Measurements from ENCODE around the gene GIPC3. TPM values are rescaled to one million over a fixed set of nuclear protein-coding genes. Genes with fewer than 3 reads are reported as not detected.

The GIPC3 gene
- total RNA-seq, 6 experiments from 2014 or later, result 0.51 to 1.6 (median 0.80) TPM

DNA sequence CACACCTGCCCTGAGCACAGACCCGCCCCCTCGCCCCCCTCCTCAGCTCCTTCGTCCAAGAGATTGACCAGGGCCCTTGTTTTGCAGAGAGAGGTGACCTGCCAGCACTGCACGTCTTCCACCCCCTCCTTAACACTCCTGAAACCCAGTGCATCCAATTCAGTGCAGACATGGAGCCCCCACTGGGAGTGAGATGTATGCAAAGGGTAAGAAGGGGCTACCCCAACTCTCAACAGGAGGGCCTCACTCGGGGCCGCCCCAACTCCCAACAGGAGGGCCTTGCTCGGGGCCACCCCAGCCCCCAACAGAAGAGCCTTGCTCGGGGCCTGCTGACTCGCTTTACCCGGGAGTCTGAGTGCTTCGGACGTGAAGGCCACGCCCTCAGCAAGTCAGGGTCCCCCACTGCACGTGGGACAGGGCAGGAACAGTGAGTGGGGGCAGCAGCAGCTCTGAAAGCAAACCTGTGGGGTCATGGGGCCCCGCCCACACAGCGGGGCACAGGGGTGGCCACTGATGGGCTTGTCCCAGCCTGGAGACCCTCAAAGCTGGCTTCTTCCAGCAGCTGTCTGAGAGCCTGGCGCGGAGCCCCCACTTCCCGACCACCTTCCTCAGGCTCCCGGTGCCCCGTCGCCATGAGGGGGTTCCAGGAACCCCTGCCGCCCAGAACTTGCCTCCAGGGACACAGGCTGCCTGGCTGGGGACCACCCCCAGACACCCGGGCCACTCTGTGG lies 35.7 kb downstream of the GIPC3 start:
- intact Hi-C loops (cut with DNase I), result loop anchor here in 1 of 2 donors (10.0 kb wide), 1 partner anchor 76 kb away; no protein-coding TSS in a partner anchor
- DNase-seq, result peak in 1 of 3 donors; percentile 17
- H3K36me3 ChIP-seq, result peaks cover 0 to 15% (median 0%) of the 10 kb centered on the region in 4 donors

DNA sequence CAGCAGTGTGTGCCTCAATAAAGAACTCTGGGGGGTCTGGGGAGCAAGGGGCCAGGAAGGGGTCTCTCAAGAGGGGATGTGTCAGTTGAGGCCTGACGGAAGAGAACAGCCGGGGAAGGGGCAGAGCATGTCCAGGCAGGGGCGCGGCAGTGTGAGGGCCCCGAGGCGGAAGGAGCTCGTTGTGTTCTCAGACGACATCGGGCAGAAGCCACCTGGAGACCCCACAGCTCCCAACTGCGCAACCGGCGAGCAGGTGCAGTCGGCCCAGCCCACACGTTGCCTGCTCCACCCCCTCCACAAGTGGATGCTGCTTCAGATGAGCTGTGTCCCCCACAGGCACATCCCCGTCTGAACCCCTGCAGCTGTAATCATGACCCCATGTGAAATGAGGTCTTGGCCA lies 36.4 kb downstream of the GIPC3 start:
- intact Hi-C loops (cut with DNase I), result loop anchor here in 1 of 2 donors (10.0 kb wide), 1 partner anchor 77 kb away; no protein-coding TSS in a partner anchor

More for the DNA sequence above, 35.7 kb downstream of the GIPC3 start:
- Histone ChIP-seq H3K4me1 (peaks cover 0 to 13% (median 5%) of the 10 kb centered on the region in 4 donors), H3K4me3 (no peak overlapping the region), H3K27ac (no peak overlapping the region), H3K9me3 (no peaks in the 10 kb centered on the region), H3K27me3 (no peaks in the 10 kb centered on the region)
- ATAC-seq, result no peak
- WGBS (ENCODE audit: insufficient coverage, low coverage, low lambda C conversion rate, missing lambda C conversion rate), result 88% methylated on average over 4 of the region's 24 CpGs
- no peak for TF ChIP-seq POLR2A (IDR thresholded peaks at IDR 0.05)
- TF ChIP-seq, protein P1, sequence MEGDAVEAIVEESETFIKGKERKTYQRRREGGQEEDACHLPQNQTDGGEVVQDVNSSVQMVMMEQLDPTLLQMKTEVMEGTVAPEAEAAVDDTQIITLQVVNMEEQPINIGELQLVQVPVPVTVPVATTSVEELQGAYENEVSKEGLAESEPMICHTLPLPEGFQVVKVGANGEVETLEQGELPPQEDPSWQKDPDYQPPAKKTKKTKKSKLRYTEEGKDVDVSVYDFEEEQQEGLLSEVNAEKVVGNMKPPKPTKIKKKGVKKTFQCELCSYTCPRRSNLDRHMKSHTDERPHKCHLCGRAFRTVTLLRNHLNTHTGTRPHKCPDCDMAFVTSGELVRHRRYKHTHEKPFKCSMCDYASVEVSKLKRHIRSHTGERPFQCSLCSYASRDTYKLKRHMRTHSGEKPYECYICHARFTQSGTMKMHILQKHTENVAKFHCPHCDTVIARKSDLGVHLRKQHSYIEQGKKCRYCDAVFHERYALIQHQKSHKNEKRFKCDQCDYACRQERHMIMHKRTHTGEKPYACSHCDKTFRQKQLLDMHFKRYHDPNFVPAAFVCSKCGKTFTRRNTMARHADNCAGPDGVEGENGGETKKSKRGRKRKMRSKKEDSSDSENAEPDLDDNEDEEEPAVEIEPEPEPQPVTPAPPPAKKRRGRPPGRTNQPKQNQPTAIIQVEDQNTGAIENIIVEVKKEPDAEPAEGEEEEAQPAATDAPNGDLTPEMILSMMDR (IDR thresholded peaks at IDR 0.05), result no peak

DNA sequence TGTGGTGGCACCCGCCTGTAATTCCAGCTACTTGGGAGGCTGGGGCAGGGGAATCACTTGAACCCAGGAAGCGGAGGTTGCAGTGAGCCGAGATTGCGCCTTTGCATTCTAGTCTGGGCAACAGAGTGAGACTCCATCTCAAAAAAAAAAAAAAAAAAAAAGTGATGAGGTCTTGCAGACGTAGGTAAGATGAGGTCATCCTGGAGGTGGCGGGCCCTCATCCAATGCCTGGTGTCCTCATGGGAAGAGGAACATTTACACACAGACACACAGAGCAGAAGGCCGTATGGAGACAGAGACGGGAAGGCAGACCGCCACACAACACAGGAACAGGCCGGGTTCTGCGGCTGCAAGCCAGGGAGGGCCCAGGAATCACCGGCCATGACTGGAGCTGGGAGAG lies 36.9 kb downstream of the GIPC3 start:
- Histone ChIP-seq H3K27me3 (no peaks in the 10 kb centered on the region), H3K36me3 (peaks cover 0 to 15% (median 0%) of the 10 kb centered on the region in 4 donors), H3K9me3 (no peaks in the 10 kb centered on the region), H3K4me3 (no peak overlapping the region), H3K4me1 (peaks cover 0 to 14% (median 6%) of the 10 kb centered on the region in 4 donors), H3K27ac (no peak overlapping the region)
- ATAC-seq (no peak), DNase-seq (no peak)
- TF ChIP-seq, protein P1 (IDR thresholded peaks at IDR 0.05), result no peak
- no peak for TF ChIP-seq POLR2A (IDR thresholded peaks at IDR 0.05)
- WGBS (ENCODE audit: insufficient coverage, low coverage, low lambda C conversion rate, missing lambda C conversion rate), result 54% methylated on average over 2 of the region's 12 CpGs
- intact Hi-C loops (cut with DNase I), result loop anchor here in 1 of 2 donors (10.0 kb wide), 1 partner anchor 77 kb away; no protein-coding TSS in a partner anchor

More for the DNA sequence above, 36.4 kb downstream of the GIPC3 start:
- H3K4me1 ChIP-seq, result peaks cover 0 to 14% (median 5%) of the 10 kb centered on the region in 4 donors
- WGBS (ENCODE audit: insufficient coverage, low coverage, low lambda C conversion rate, missing lambda C conversion rate), result 83% methylated on average over 4 of the region's 15 CpGs
- H3K27ac ChIP-seq, result no peak overlapping the region
- peaks cover 0 to 15% (median 0%) of the 10 kb centered on the region in 4 donors for H3K36me3 ChIP-seq
- no peak overlapping the region for H3K4me3 ChIP-seq
- no peak for TF ChIP-seq POLR2A (IDR thresholded peaks at IDR 0.05)
- TF ChIP-seq, protein P1 (IDR thresholded peaks at IDR 0.05), result no peak
- ATAC-seq (no peak), DNase-seq (peak in 1 of 3 donors; percentile 15)
- no peaks in the 10 kb centered on the region for H3K9me3 ChIP-seq
- no peaks in the 10 kb centered on the region for H3K27me3 ChIP-seq

DNA sequence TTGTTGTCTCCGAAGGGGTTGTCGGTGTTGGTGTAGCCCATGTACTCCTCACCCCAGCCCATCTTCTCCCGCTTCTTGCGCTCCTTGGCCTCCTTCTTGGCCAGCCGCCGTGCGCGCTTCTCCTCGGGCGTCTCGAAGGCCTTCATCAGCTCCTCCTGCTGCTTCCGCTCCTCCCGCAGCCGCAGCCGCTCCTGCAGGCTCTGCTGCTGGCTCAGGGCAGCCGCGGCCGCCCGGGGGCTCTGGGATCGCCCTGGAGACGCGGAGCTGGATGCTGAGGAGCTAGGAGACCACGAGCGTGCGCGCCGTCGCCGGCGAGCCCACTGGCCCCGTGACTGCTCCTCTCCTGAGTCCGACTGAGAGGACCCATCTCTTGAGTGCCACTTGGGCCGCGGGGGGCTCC lies 38.4 kb downstream of the GIPC3 start:
- DNase-seq (no peak), ATAC-seq (no peak)
- H3K9me3 ChIP-seq, result no peaks in the 10 kb centered on the region
- peaks cover 0 to 15% (median 0%) of the 10 kb centered on the region in 4 donors for H3K36me3 ChIP-seq
- H3K27ac ChIP-seq, result no peak overlapping the region
- peaks cover 0 to 15% (median 7%) of the 10 kb centered on the region in 4 donors for H3K4me1 ChIP-seq
- WGBS (ENCODE audit: insufficient coverage, low coverage, low lambda C conversion rate, missing lambda C conversion rate), result 93% methylated on average over 5 of the region's 34 CpGs
- H3K4me3 ChIP-seq, result no peak overlapping the region
- TF ChIP-seq, protein P1 (IDR thresholded peaks at IDR 0.05), result no peak
- no peak for TF ChIP-seq POLR2A (IDR thresholded peaks at IDR 0.05)
- H3K27me3 ChIP-seq, result no peaks in the 10 kb centered on the region
- intact Hi-C loops (cut with DNase I), result loop anchor here in 1 of 2 donors (10.0 kb wide), 1 partner anchor 79 kb away; no protein-coding TSS in a partner anchor

Measured in right lobe of liver (tissue), 6 donors.